HepG2 (cell line): ENCODE data around the gene RASGRP2. TPM values are rescaled to one million over a fixed set of nuclear protein-coding genes. Genes with fewer than 3 reads are reported as not detected.
A peak's percentile ranks its signal among the peaks of the same experiment; 100 is the strongest.

Experiments
- CREB1 ChIP-seq, 2 experiments: fragments of 450-650 bp in 1 of 2; IDR thresholded peaks; 2 replicates each; pipeline ENCODE4 v1.6.1; 2016 to 2017; ENCODE audit warnings: control low read depth in 1 of 2, mild to moderate bottlenecking in 1 of 2, missing compliant biosample characterization in 1 of 2, missing genetic modification characterization in 1 of 2
- EHMT2 ChIP-seq: fragments of 200-600 bp; sonication (generic); IDR thresholded peaks from 2 replicates; pipeline ENCODE4 v1.7.0; 2017; ENCODE audit warnings: antibody characterized with exemption, low read depth, low read length, borderline replicate concordance
- HDAC6 ChIP-seq: fragments of 200-600 bp; sonication (generic); IDR thresholded peaks from 2 replicates; pipeline ENCODE4 v1.7.0; 2017; ENCODE audit warnings: mild to moderate bottlenecking, antibody characterized with exemption, low read length, low read depth
- NFKBIZ ChIP-seq: IDR thresholded peaks from 2 replicates; pipeline ENCODE4 v1.6.1; 2018; ENCODE audit warnings: missing genetic modification reagents, missing compliant biosample characterization
- RFXAP ChIP-seq: sonication (generic); formaldehyde crosslinking; IDR thresholded peaks from 2 replicates; pipeline ENCODE4 v1.4.0; 2020; ENCODE audit warnings: missing genetic modification reagents, borderline replicate concordance
- SIN3B ChIP-seq: fragments of 150-350 bp; IDR thresholded peaks from 2 replicates; pipeline ENCODE4 v1.6.1; 2014; ENCODE audit warnings: low read length
- ZFAT ChIP-seq: sonication (generic); formaldehyde crosslinking; conservative IDR thresholded peaks from 2 replicates; pipeline ENCODE4 v1.8.1; 2023; ENCODE audit warnings: missing genetic modification reagents, inconsistent platforms
- ZFP37 ChIP-seq: sonication (generic); formaldehyde crosslinking; IDR thresholded peaks from 2 replicates; pipeline ENCODE4 v1.4.0; 2020; ENCODE audit warnings: missing genetic modification reagents, borderline replicate concordance
- ZFYVE20 ChIP-seq: sonication (generic); formaldehyde crosslinking; IDR thresholded peaks from 2 replicates; pipeline ENCODE4 v1.8.0; 2023; ENCODE audit warnings: low read depth, mild to moderate bottlenecking, moderate library complexity, missing genetic modification reagents, borderline replicate concordance
- ZNF10 ChIP-seq: sonication (generic); formaldehyde crosslinking; IDR thresholded peaks from 2 replicates; pipeline ENCODE4 v1.4.0; 2020; ENCODE audit warnings: mild to moderate bottlenecking, low read depth, missing genetic modification reagents, borderline replicate concordance
- polyA plus RNA-seq, 8 experiments: library from polyadenylated mRNA; depleted of rRNA in 3 of 8; stranded (reverse) in 7 of 8; unstranded in 1 of 8; fragments of >200 nt; fragmentation: Illumina TruSeq in 4 of 8; extraction: Trizol in 4 of 8; gene quantifications; 2 replicates each; pipeline versions ENCODE4 v1.2.1 to v1.2.3, GENCODE V29; 2011 to 2016; ENCODE audit warnings: low read depth in 4 of 8, missing spikeins in 1 of 8, mixed read lengths in 1 of 8; ENCODE audit not compliant: insufficient read depth in 1 of 8
- total RNA-seq, 5 experiments: library from RNA; depleted of rRNA; stranded (reverse); fragments of >200 nt; fragmentation: Illumina TruSeq; extraction: Trizol; gene quantifications; 2 replicates each; pipeline ENCODE4 v1.2.3, GENCODE V29; 2016; ENCODE audit warnings: low read depth in 1 of 5
- TF ChIP-seq, protein P1 (sequence below): sonication (generic); formaldehyde crosslinking; IDR thresholded peaks from 2 replicates; pipeline ENCODE4 v1.4.0; 2020; ENCODE audit warnings: mild to moderate bottlenecking, missing genetic modification reagents
- TF ChIP-seq, protein P2 (sequence below): sonication (generic); formaldehyde crosslinking; IDR thresholded peaks from 2 replicates; pipeline ENCODE4 v1.4.0; 2020; ENCODE audit warnings: missing genetic modification reagents
- TF ChIP-seq, protein P3 (sequence below): sonication (generic); formaldehyde crosslinking; IDR thresholded peaks from 2 replicates; pipeline ENCODE4 v1.4.0; 2020; ENCODE audit warnings: missing genetic modification reagents
- TF ChIP-seq, protein P4 (sequence below): sonication (generic); formaldehyde crosslinking; conservative IDR thresholded peaks from 2 replicates; pipeline ENCODE4 v1.4.0; 2020; ENCODE audit warnings: missing genetic modification reagents
- TF ChIP-seq, protein P5 (sequence below), 2 experiments: sonication (generic) in 1 of 2; formaldehyde crosslinking in 1 of 2; IDR thresholded peaks; 2 replicates each; pipeline versions ENCODE4 v1.4.0 to v1.6.1; 2016 to 2020; ENCODE audit warnings: borderline replicate concordance in 1 of 2, low read depth in 1 of 2, mild to moderate bottlenecking in 1 of 2, missing genetic modification reagents in 1 of 2
- TF ChIP-seq, protein P6 (sequence below): fragments of 450-650 bp; IDR thresholded peaks from 2 replicates; pipeline ENCODE4 v1.6.1; 2016

The RASGRP2 gene
- total and polyA plus RNA-seq, 2 of the 13 experiments (the other 11 are each of a cell fraction or from before 2014, with no cell fraction given), result 0.61 TPM; not detected in 1

DNA sequence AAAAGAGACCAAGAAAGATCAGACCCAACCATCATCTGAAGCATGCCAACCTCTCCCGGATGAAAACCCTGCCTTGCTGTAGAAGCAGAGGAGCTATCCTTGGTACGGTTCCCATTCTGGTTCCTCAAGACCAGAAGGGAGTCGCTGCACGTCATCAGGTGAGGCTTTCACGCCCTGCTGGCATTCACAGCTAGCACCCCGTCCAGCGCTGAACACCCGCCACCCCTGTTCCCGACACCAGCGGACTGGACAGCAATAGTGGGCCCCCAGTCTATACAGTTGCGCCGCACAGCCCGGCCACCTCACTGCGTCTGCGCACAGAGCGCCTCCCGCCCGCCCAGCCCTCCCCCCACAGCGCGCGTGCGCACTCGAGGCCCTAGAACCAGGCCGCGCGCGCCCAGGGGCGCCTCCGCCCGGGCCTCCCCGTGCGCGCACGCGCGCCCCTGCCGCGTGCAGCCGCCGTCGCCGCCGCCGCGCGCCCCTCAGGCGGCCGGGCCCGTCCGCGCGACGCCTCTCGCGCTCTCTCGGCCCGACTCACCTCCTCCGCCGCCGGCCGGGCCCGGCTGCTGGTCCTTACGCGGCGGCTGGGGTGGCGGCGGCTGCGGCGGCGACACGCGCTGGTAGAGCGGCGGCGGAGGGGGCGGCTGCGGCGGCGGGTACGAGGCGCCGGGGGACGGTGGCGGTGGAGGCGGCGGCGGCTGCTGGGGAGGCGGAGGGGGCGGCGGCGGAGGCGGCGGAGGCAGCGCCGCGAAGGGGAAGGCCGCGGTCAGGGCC lies 33.7 kb upstream of the RASGRP2 start (continued):
- TF ChIP-seq SIN3B, result no peak
- TF ChIP-seq NFKBIZ, result no peak
- TF ChIP-seq, protein P1, sequence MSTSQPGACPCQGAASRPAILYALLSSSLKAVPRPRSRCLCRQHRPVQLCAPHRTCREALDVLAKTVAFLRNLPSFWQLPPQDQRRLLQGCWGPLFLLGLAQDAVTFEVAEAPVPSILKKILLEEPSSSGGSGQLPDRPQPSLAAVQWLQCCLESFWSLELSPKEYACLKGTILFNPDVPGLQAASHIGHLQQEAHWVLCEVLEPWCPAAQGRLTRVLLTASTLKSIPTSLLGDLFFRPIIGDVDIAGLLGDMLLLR (CRISPR knock-in tag), result no peak
- TF ChIP-seq RFXAP, result no peak
- TF ChIP-seq, protein P2, sequence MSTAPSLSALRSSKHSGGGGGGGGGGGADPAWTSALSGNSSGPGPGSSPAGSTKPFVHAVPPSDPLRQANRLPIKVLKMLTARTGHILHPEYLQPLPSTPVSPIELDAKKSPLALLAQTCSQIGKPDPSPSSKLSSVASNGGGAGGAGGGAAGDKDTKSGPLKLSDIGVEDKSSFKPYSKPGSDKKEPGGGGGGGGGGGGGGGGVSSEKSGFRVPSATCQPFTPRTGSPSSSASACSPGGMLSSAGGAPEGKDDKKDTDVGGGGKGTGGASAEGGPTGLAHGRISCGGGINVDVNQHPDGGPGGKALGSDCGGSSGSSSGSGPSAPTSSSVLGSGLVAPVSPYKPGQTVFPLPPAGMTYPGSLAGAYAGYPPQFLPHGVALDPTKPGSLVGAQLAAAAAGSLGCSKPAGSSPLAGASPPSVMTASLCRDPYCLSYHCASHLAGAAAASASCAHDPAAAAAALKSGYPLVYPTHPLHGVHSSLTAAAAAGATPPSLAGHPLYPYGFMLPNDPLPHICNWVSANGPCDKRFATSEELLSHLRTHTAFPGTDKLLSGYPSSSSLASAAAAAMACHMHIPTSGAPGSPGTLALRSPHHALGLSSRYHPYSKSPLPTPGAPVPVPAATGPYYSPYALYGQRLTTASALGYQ (CRISPR knock-in tag), result no peak
- TF ChIP-seq, protein P3, sequence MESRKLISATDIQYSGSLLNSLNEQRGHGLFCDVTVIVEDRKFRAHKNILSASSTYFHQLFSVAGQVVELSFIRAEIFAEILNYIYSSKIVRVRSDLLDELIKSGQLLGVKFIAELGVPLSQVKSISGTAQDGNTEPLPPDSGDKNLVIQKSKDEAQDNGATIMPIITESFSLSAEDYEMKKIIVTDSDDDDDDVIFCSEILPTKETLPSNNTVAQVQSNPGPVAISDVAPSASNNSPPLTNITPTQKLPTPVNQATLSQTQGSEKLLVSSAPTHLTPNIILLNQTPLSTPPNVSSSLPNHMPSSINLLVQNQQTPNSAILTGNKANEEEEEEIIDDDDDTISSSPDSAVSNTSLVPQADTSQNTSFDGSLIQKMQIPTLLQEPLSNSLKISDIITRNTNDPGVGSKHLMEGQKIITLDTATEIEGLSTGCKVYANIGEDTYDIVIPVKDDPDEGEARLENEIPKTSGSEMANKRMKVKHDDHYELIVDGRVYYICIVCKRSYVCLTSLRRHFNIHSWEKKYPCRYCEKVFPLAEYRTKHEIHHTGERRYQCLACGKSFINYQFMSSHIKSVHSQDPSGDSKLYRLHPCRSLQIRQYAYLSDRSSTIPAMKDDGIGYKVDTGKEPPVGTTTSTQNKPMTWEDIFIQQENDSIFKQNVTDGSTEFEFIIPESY (CRISPR knock-in tag), result no peak
- no peak for TF ChIP-seq ZNF10 (CRISPR knock-in tag)
- TF ChIP-seq HDAC6, result no peak
- TF ChIP-seq, protein P4, sequence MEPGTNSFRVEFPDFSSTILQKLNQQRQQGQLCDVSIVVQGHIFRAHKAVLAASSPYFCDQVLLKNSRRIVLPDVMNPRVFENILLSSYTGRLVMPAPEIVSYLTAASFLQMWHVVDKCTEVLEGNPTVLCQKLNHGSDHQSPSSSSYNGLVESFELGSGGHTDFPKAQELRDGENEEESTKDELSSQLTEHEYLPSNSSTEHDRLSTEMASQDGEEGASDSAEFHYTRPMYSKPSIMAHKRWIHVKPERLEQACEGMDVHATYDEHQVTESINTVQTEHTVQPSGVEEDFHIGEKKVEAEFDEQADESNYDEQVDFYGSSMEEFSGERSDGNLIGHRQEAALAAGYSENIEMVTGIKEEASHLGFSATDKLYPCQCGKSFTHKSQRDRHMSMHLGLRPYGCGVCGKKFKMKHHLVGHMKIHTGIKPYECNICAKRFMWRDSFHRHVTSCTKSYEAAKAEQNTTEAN, result no peak
- TF ChIP-seq ZFAT (CRISPR knock-in tag), result no peak
- TF ChIP-seq, protein P5, sequence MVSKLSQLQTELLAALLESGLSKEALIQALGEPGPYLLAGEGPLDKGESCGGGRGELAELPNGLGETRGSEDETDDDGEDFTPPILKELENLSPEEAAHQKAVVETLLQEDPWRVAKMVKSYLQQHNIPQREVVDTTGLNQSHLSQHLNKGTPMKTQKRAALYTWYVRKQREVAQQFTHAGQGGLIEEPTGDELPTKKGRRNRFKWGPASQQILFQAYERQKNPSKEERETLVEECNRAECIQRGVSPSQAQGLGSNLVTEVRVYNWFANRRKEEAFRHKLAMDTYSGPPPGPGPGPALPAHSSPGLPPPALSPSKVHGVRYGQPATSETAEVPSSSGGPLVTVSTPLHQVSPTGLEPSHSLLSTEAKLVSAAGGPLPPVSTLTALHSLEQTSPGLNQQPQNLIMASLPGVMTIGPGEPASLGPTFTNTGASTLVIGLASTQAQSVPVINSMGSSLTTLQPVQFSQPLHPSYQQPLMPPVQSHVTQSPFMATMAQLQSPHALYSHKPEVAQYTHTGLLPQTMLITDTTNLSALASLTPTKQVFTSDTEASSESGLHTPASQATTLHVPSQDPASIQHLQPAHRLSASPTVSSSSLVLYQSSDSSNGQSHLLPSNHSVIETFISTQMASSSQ (IDR thresholded peaks at IDR 0.05; ENCODE audit: low read depth), result no peak
- TF ChIP-seq, protein P5 (CRISPR knock-in tag; IDR thresholded peaks at IDR 0.05; ENCODE audit: borderline replicate concordance), result no peak
- TF ChIP-seq CREB1 (IDR thresholded peaks at IDR 0.05), result 0 out of 2 replicates have a peak, but pooled peaks have one; percentile 15
- no peak for TF ChIP-seq CREB1 (CRISPR knock-in tag; IDR thresholded peaks at IDR 0.05)
- TF ChIP-seq ZFYVE20, result no peak
- TF ChIP-seq, protein P6, sequence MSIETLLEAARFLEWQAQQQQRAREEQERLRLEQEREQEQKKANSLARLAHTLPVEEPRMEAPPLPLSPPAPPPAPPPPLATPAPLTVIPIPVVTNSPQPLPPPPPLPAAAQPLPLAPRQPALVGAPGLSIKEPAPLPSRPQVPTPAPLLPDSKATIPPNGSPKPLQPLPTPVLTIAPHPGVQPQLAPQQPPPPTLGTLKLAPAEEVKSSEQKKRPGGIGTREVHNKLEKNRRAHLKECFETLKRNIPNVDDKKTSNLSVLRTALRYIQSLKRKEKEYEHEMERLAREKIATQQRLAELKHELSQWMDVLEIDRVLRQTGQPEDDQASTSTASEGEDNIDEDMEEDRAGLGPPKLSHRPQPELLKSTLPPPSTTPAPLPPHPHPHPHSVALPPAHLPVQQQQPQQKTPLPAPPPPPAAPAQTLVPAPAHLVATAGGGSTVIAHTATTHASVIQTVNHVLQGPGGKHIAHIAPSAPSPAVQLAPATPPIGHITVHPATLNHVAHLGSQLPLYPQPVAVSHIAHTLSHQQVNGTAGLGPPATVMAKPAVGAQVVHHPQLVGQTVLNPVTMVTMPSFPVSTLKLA, result no peak
- no peak for TF ChIP-seq ZFP37
- no peak for TF ChIP-seq EHMT2
